ENCODE measurements around the gene STX12. TPM values are rescaled to one million over a fixed set of nuclear protein-coding genes. Genes with fewer than 3 reads are reported as not detected.
A peak's percentile ranks its signal among the peaks of the same experiment; 100 is the strongest.
"Not testable (repeated sequence)": the region's sequence is repeated elsewhere in the genome, so short reads cannot be mapped to it uniquely, and the experiment has no call there.

The STX12 gene
- total and polyA plus RNA-seq, 2 donors: 16.6 to 46.7 TPM

DNA sequence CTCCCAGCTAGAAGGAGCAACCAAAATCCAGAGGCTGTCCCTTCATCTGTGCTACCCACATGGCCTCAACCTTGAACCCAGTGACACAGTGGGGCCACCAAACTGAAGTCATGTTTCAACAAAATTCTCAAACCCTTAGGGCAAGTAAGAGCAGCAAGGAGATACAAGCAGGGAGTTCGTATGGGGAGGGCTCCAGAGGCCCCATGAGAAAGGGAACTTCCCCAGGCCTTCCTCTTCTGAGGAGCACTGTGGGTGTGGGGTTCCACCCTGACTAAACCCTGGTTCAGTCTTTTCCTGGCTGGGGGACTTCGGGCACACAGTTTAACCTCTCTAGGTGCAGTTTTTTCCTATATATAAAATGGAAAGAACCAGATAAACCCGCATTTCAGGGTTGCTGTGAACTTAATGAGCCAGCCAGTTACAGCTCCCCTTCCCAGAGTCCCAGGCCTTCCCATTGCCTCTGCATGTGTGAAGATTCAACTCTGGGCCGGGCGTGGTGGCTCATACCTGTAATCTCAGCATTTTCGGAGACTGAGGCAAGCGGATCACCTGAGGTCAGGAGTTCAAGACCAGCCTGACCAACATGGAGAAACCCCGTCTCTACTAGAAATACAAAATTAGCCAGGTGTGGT is 91.4 kb downstream of the STX12 start:
- Histone ChIP-seq H3K9me3 (ENCODE audit: control insufficient read depth in 2 of 2, insufficient read depth in 1 of 2, low read length in 1 of 2) (no peaks in the 10 kb centered on the region), H3K4me1 (ENCODE audit: control insufficient read depth in 2 of 2, insufficient read depth in 2 of 2, low read length in 2 of 2) (peaks cover 6 to 29% of the 10 kb centered on the region in 2 donors), H3K27me3 (ENCODE audit: control insufficient read depth in 2 of 2, insufficient read depth in 1 of 2, low read length in 1 of 2) (no peaks in the 10 kb centered on the region), H3K4me3 (ENCODE audit: low read length in 2 of 2) (no peak overlapping the region), H3K27ac (ENCODE audit: low read depth in 1 of 2, low read length in 1 of 2) (peak overlapping the region in 1 of 2 donors; percentile 32), H3K36me3 (ENCODE audit: control insufficient read depth in 2 of 2, insufficient read depth in 2 of 2, low read length in 1 of 2) (no peaks in the 10 kb centered on the region)
- DNase-seq (ENCODE audit: low read depth in 6 of 9, low spot score in 9 of 9): peak in 1 of 9 donors; percentile 27
- WGBS: 79% methylated on average over 8 of the region's 8 CpGs

DNA sequence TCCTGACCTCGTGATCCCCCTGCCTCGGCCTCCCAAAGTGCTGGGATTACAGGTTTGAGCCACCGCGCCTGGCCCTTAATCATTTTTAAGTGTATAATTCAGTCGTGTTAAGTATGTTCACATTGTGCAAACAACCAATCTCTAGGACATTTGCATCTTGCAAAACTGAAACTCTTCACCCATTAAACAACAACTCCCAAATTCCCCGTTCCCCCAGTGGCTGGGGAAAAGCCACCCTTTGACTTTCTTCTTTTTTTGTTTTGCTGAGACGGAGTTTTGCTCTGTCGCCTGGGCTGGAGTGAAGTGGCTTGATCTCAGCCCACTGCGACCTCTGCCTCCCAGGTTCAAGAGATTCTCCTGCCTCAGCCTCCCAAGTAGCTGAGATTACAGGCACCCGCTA is 92.8 kb downstream of the STX12 start:
- Histone ChIP-seq H3K27me3 (ENCODE audit: control insufficient read depth in 2 of 2, insufficient read depth in 1 of 2, low read length in 1 of 2) (no peaks in the 10 kb centered on the region), H3K4me1 (ENCODE audit: control insufficient read depth in 2 of 2, insufficient read depth in 2 of 2, low read length in 2 of 2) (peaks cover 11 to 37% of the 10 kb centered on the region in 2 donors), H3K27ac (ENCODE audit: low read depth in 1 of 2, low read length in 1 of 2) (no peak overlapping the region), H3K9me3 (ENCODE audit: control insufficient read depth in 2 of 2, insufficient read depth in 1 of 2, low read length in 1 of 2) (no peaks in the 10 kb centered on the region), H3K36me3 (ENCODE audit: control insufficient read depth in 2 of 2, insufficient read depth in 2 of 2, low read length in 1 of 2) (no peaks in the 10 kb centered on the region), H3K4me3 (ENCODE audit: low read length in 2 of 2) (no peak overlapping the region)
- DNase-seq (ENCODE audit: low read depth in 6 of 9, low spot score in 9 of 9): no peak
- WGBS: 97% methylated on average over 10 of the region's 10 CpGs

DNA sequence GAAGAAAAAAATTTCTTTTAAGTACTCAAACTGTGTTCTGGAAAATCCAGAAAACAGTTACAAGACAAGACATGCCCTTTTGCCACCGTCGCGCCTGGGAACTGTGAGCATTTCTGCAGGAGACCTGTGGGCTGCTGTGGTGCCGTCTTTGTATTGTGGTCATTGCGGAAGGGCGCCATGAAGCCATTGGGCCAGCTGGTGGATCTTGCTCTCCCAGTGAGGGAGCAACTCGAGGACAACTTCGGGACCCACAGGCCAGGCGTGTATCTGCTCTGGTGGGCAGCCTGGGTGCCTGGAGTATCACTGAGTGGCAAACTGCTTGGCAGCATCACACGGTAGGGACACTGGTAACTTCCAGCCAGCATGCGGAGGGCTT is 95.5 kb downstream of the STX12 start:
- H3K4me3 ChIP-seq (ENCODE audit: low read length in 2 of 2): no peak overlapping the region

DNA sequence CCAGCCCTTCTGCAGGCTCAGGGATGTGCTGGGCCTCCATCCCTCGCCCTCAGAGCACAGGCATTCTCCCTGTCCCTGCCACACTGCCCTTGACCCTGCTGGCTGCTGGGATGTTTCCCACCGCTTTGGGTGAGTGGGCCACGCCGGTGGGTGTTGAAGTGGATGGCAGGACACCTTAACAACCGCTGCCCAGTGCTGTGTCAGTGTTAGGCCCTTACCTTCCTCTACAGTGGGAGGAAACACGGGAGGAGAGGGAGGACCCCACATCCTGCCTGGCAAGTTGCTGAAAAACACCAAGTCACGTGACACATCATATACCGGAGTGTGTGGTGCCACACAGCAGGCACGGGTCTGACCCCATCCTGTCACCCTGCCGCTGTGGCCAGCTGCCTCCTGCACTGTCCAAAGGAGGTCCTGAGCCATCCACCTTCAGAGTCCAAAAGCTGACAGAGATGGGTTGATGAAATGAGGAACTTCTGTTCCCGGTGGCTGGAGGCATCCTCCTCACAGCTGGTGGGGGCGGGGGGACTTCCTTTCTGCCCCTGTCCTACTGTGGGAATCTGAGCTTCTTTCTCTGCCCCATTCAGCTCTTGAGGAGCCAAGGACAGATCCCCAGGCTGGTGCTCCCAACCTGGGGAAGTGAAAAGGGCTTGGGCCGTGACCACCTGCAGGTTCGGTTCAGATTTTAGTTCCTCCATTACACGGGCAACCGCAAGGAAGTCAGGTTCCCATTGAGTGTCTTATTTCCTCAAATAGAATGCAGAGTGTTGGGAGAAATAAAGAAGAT is 96.1 kb downstream of the STX12 start:
- H3K9me3 ChIP-seq (ENCODE audit: control insufficient read depth in 2 of 2, insufficient read depth in 1 of 2, low read length in 1 of 2): no peaks in the 10 kb centered on the region
- 12% methylated on average over 16 of the region's 16 CpGs for WGBS
- H3K36me3 ChIP-seq (ENCODE audit: control insufficient read depth in 2 of 2, insufficient read depth in 2 of 2, low read length in 1 of 2): no peaks in the 10 kb centered on the region
- peaks cover 17 to 41% of the 10 kb centered on the region in 2 donors for H3K4me1 ChIP-seq (ENCODE audit: control insufficient read depth in 2 of 2, insufficient read depth in 2 of 2, low read length in 2 of 2)
- DNase-seq (ENCODE audit: low read depth in 6 of 9, low spot score in 9 of 9): peak in 8 of 9 donors; percentile 60 to 90 (median 72)
- H3K27me3 ChIP-seq (ENCODE audit: control insufficient read depth in 2 of 2, insufficient read depth in 1 of 2, low read length in 1 of 2): peaks cover 0 to 6% of the 10 kb centered on the region in 2 donors
- H3K27ac ChIP-seq (ENCODE audit: low read depth in 1 of 2, low read length in 1 of 2): peak overlapping the region; percentile 78 to 89
- peak overlapping the region; percentile 52 to 61 for H3K4me3 ChIP-seq (ENCODE audit: low read length in 2 of 2)

More for the DNA sequence above, 95.5 kb downstream of the STX12 start:
- H3K9me3 ChIP-seq (ENCODE audit: control insufficient read depth in 2 of 2, insufficient read depth in 1 of 2, low read length in 1 of 2): no peaks in the 10 kb centered on the region
- no peak for DNase-seq (ENCODE audit: low read depth in 6 of 9, low spot score in 9 of 9)
- 87% methylated on average over 11 of the region's 11 CpGs for WGBS
- no peaks in the 10 kb centered on the region for H3K36me3 ChIP-seq (ENCODE audit: control insufficient read depth in 2 of 2, insufficient read depth in 2 of 2, low read length in 1 of 2)
- peaks cover 13 to 39% of the 10 kb centered on the region in 2 donors for H3K4me1 ChIP-seq (ENCODE audit: control insufficient read depth in 2 of 2, insufficient read depth in 2 of 2, low read length in 2 of 2)
- peak overlapping the region; percentile 78 to 89 for H3K27ac ChIP-seq (ENCODE audit: low read depth in 1 of 2, low read length in 1 of 2)
- H3K27me3 ChIP-seq (ENCODE audit: control insufficient read depth in 2 of 2, insufficient read depth in 1 of 2, low read length in 1 of 2): peaks cover 0 to 6% of the 10 kb centered on the region in 2 donors

DNA sequence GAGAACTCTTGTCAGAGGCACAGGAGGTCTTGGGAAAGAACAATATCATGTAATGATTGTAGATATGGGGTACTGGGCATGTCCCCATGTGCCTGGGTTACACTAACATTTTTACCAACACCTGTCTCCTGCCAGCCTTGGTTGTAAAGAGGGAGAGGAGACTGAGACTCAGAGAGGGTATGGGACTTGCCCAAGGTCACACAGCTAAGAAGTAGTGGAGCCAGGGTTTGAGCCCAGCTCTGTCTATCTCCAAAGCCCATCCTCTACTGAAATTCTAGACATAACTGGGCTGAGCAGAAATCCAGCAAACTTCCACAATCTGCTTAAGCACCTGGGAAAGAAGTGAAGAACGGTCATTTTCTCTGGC is 96.7 kb downstream of the STX12 start:
- 94% methylated on average over 1 of the region's 1 CpG for WGBS
- no peak for DNase-seq (ENCODE audit: low read depth in 6 of 9, low spot score in 9 of 9)
- Histone ChIP-seq H3K36me3 (ENCODE audit: control insufficient read depth in 2 of 2, insufficient read depth in 2 of 2, low read length in 1 of 2) (no peaks in the 10 kb centered on the region), H3K4me1 (ENCODE audit: control insufficient read depth in 2 of 2, insufficient read depth in 2 of 2, low read length in 2 of 2) (peaks cover 17 to 38% of the 10 kb centered on the region in 2 donors), H3K4me3 (ENCODE audit: low read length in 2 of 2) (peak overlapping the region; percentile 52 to 61), H3K27me3 (ENCODE audit: control insufficient read depth in 2 of 2, insufficient read depth in 1 of 2, low read length in 1 of 2) (peaks cover 0 to 6% of the 10 kb centered on the region in 2 donors), H3K9me3 (ENCODE audit: control insufficient read depth in 2 of 2, insufficient read depth in 1 of 2, low read length in 1 of 2) (no peaks in the 10 kb centered on the region), H3K27ac (ENCODE audit: low read depth in 1 of 2, low read length in 1 of 2) (peak overlapping the region; percentile 78 to 89)

DNA sequence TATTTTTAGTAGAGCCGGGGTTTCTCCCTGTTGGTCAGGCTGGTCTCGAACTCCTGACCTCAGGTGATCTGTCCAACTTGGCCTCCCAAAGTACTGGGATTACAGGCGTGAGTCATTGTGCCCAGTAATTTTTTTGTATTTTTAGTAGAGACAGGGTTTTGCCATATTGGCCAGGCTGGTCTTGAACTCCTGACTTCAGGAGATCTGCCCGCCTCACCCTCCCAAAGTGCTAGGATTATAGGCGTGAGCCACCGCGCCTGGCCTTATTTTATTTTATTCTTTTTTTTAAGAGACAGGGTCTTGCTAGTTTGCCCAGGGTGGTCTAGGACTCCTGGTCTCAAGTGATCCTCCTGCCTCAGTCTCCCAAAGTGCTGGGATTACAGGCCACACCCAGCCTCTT is 98.1 kb downstream of the STX12 start:
- WGBS: 97% methylated on average over 7 of the region's 7 CpGs
- H3K9me3 ChIP-seq (ENCODE audit: control insufficient read depth in 2 of 2, insufficient read depth in 1 of 2, low read length in 1 of 2); H3K27ac ChIP-seq (ENCODE audit: low read depth in 1 of 2, low read length in 1 of 2); H3K4me3 ChIP-seq (ENCODE audit: low read length in 2 of 2); DNase-seq (ENCODE audit: low read depth in 6 of 9, low spot score in 9 of 9); H3K27me3 ChIP-seq (ENCODE audit: control insufficient read depth in 2 of 2, insufficient read depth in 1 of 2, low read length in 1 of 2); H3K36me3 ChIP-seq (ENCODE audit: control insufficient read depth in 2 of 2, insufficient read depth in 2 of 2, low read length in 1 of 2): not testable (repeated sequence)
- H3K4me1 ChIP-seq (ENCODE audit: control insufficient read depth in 2 of 2, insufficient read depth in 2 of 2, low read length in 2 of 2): peaks cover 17 to 38% of the 10 kb centered on the region in 2 donors

DNA sequence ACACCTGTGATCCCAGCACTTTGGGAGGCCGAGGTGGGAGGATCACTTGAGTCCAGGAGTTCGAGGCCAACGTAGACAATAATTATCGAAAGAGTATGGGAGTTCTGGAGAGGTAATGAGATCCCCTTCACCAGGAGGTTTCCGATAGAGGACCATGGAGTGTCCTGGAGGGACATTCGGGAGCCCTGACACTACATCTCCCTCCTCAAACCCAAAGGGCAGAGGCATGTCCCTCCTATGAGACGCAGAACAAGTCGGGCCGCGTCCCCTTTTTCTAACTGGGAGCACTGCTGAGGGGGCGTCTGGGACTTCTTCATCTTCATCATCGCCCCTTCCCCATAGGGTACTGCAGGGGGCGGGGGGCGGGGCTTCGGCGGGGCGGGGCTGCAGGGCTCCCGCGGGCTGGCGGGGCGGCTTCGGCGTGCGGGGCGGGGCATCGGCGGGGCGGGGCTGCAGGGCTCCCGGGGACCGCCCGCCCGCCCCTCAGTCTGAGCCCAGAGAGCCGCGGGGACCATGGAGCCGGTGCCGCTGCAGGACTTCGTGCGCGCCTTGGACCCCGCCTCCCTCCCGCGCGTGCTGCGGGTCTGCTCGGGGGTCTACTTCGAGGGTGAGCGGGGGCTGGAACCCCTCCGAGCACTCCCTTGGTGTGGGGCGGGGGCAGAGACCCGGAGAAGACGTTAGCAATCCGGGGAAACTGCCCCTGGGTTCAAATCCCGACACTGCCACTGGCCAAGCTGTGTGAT is 99.2 kb downstream of the STX12 start, which contains the start of gene THEMIS2:
Gene THEMIS2 (plus strand): TSS at position 486 of the 743 bp plus-strand sequence. CDS start 28 bp downstream, at position 514.
- Histone ChIP-seq H3K4me3 (ENCODE audit: low read length in 2 of 2) (peak within 1 kb of the TSS; percentile 73 to 75), H3K36me3 (ENCODE audit: control insufficient read depth in 2 of 2, insufficient read depth in 2 of 2, low read length in 1 of 2) (peaks cover 0 to 9% of the 10 kb centered on the region in 2 donors), H3K4me1 (ENCODE audit: control insufficient read depth in 2 of 2, insufficient read depth in 2 of 2, low read length in 2 of 2) (peaks cover 17 to 40% of the 10 kb centered on the region in 2 donors), H3K27me3 (ENCODE audit: control insufficient read depth in 2 of 2, insufficient read depth in 1 of 2, low read length in 1 of 2) (peaks cover 0 to 6% of the 10 kb centered on the region in 2 donors), H3K9me3 (ENCODE audit: control insufficient read depth in 2 of 2, insufficient read depth in 1 of 2, low read length in 1 of 2) (no peaks in the 10 kb centered on the region), H3K27ac (ENCODE audit: low read depth in 1 of 2, low read length in 1 of 2) (peak within 1 kb of the TSS; percentile 50 to 61)
- 12% methylated on average over 53 of the region's 53 CpGs for WGBS
- peak in 3 of 9 donors; percentile 56 to 77 (median 61) for DNase-seq (ENCODE audit: low read depth in 6 of 9, low spot score in 9 of 9)

DNA sequence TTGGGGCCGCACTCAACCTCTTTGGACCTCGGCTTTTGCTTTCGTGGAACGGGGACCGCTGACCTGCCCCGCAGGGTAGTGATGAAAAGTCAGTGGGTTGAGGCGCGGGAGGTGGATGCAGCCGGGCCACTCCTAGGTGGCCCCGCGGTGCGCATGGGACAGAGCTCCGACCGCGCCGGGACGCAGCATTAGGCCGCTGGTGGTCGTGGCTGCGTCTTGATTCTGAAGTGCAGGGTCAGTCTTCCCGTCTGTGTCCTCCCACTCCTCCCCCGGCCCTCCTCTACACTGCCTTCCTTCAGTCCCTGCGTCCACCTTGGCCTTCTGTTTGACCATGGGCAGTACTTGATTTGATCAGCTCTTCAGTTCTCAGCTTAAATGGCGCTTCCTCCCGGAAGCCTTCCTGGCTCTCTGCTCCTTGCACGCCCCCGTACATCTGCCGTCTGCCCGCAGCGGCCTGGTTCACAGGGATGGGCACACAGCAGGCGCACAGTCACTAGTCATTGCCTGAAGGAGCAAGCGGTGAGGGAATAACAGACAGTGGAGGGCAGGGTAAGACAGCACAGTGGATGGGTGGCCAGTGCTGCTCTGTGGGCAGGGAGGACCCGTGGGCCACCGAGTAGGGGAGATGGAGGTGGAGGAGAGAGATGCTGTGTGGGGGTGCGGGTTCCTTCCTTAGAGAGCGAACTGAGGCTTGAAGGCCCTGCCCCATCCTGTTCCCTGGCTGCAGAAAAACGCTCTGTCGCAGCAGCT is 100.0 kb downstream of the STX12 start:
- Histone ChIP-seq H3K27ac (ENCODE audit: low read depth in 1 of 2, low read length in 1 of 2) (peak overlapping the region; percentile 50 to 61), H3K36me3 (ENCODE audit: control insufficient read depth in 2 of 2, insufficient read depth in 2 of 2, low read length in 1 of 2) (peaks cover 0 to 9% of the 10 kb centered on the region in 2 donors), H3K4me3 (ENCODE audit: low read length in 2 of 2) (peak overlapping the region; percentile 73 to 75), H3K9me3 (ENCODE audit: control insufficient read depth in 2 of 2, insufficient read depth in 1 of 2, low read length in 1 of 2) (no peaks in the 10 kb centered on the region), H3K4me1 (ENCODE audit: control insufficient read depth in 2 of 2, insufficient read depth in 2 of 2, low read length in 2 of 2) (peaks cover 21 to 46% of the 10 kb centered on the region in 2 donors), H3K27me3 (ENCODE audit: control insufficient read depth in 2 of 2, insufficient read depth in 1 of 2, low read length in 1 of 2) (peaks cover 0 to 6% of the 10 kb centered on the region in 2 donors)
- DNase-seq (ENCODE audit: low read depth in 6 of 9, low spot score in 9 of 9): peak in 1 of 9 donors; percentile 48
- 4% methylated on average over 38 of the region's 38 CpGs for whole genome bisulfite sequencing

Measured in thymus (tissue), 11 donors.